DLD1 (cell line): ENCODE results near the gene OR52N5.

Experiments used
- in situ Hi-C: cut with HindIII; loops from 2 replicates; pipeline ENCODE4 v1.10.0; 2017; ENCODE audit warnings: low sequenced_read_pairs

The OR52N5 gene

GRCh38 chr11:5726351-5726750 is 56.8 kb downstream of the OR52N5 start:
- in situ Hi-C loops = no loop called here
